Activated CD8-positive, alpha-beta memory T cell treated with anti-CD3 and anti-CD28 coated beads, Interleukin-2, amount 50 U/mL, for 24 hours (primary cell): Measurements from ENCODE around the gene TRPM3.

ENCODE experiments used
- DNase-seq: peaks from one replicate; pipeline ENCODE4 v3.0.0-alpha.2; 2020; ENCODE audit errors: extremely low read depth

The TRPM3 gene

GRCh38 chr9:71121275-71122021 lies at the start of gene TRPM3:
Gene TRPM3 (minus strand): TSS chr9:71121621. CDS start chr9:71121354, 267 bp downstream.
- DNase-seq: no peak

GRCh38 chr9:71168418-71168817 lies 47.0 kb upstream of the TRPM3 start:
- no peak for DNase-seq

- DNase-seq: no peak
Measured at GRCh38 chr9:71162126-71162525, 40.7 kb upstream of the TRPM3 start.

- no peak for DNase-seq
Measured at GRCh38 chr9:71157731-71158130, 36.3 kb upstream of the TRPM3 start.

GRCh38 chr9:71147368-71147767 lies 25.9 kb upstream of the TRPM3 start:
- no peak for DNase-seq

- DNase-seq: no peak
Measured at GRCh38 chr9:71146511-71146910, 25.1 kb upstream of the TRPM3 start.

GRCh38 chr9:71145179-71145578 lies 23.8 kb upstream of the TRPM3 start:
- DNase-seq: no peak

GRCh38 chr9:71144495-71144894 lies 23.1 kb upstream of the TRPM3 start:
- DNase-seq: no peak

- DNase-seq: no peak
Measured at GRCh38 chr9:71136696-71137095, 15.3 kb upstream of the TRPM3 start.

GRCh38 chr9:71131145-71131544 lies 9.7 kb upstream of the TRPM3 start:
- DNase-seq: no peak

GRCh38 chr9:71130521-71130920 lies 9.1 kb upstream of the TRPM3 start:
- DNase-seq: no peak

- no peak for DNase-seq
Measured at GRCh38 chr9:71128796-71129195, 7.4 kb upstream of the TRPM3 start.

- DNase-seq: no peak
Measured at GRCh38 chr9:71127301-71127700, 5.9 kb upstream of the TRPM3 start.

- no peak for DNase-seq
Measured at GRCh38 chr9:71122421-71122820, 1.0 kb upstream of the TRPM3 start.

- DNase-seq: no peak
Measured at GRCh38 chr9:71122022-71122275, 528 bp upstream of the TRPM3 start.

GRCh38 chr9:71120501-71121247 lies 747 bp downstream of the TRPM3 start:
- no peak for DNase-seq

GRCh38 chr9:71119746-71120145 lies 1.7 kb downstream of the TRPM3 start:
- no peak for DNase-seq

- DNase-seq: no peak
Measured at GRCh38 chr9:71118324-71118723, 3.1 kb downstream of the TRPM3 start.

GRCh38 chr9:71115448-71115975 lies 5.9 kb downstream of the TRPM3 start:
- no peak for DNase-seq

- no peak for DNase-seq
Measured at GRCh38 chr9:71112866-71113265, 8.6 kb downstream of the TRPM3 start.

- no peak for DNase-seq
Measured at GRCh38 chr9:71108937-71109336, 12.5 kb downstream of the TRPM3 start.

- DNase-seq: no peak
Measured at GRCh38 chr9:71106992-71107391, 14.4 kb downstream of the TRPM3 start.

GRCh38 chr9:71105192-71105591 lies 16.2 kb downstream of the TRPM3 start:
- DNase-seq: no peak
